ENCODE measurements around the gene MICALL1.
A peak's percentile ranks its signal among the peaks of the same experiment; 100 is the strongest.
"Not testable (repeated sequence)": the region's sequence is repeated elsewhere in the genome, so short reads cannot be mapped to it uniquely, and the experiment has no call there.

MICALL1 gene

GRCh38 chr22:37930270-37930951, 24.3 kb downstream of the MICALL1 start:
- peak; percentile 32 to 54 for DNase-seq
- no peak for TF ChIP-seq POLR2A (IDR thresholded peaks at IDR 0.05; ENCODE audit: low read length)
- no peak for TF ChIP-seq GATA1 (IDR thresholded peaks at IDR 0.05; ENCODE audit: low read depth, low read length)

- TF ChIP-seq POLR2A (IDR thresholded peaks at IDR 0.05; ENCODE audit: low read length): no peak
- no peak for TF ChIP-seq GATA1 (IDR thresholded peaks at IDR 0.05; ENCODE audit: low read depth, low read length)
- no peak for DNase-seq
Measured at GRCh38 chr22:37930952-37931440, 24.9 kb downstream of the MICALL1 start.

DNA sequence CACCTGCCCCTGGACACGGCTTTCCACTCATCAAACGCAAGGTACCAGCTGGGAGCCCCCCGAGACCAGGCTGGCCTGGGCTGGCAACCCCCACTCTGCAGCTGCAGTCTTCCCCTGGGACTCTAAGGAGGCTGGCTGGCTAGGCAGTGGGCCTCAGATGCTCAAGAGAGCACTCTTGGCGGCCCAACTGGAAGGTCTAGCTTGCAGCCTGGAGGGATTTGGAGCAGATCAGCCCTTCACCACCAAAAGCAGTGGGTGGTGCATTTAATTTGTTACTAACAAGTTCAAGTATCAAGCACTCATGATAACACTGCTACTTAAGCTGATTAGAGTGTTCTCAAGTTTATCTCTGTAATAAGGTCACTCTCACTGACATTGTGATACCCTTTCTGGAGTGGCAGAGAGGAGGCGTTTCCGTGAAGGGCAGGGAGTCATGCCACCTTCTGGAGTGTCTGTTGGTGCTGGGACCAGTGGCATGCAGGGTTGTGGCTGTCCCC, 25.8 kb downstream of the MICALL1 start:
- no peak for TF ChIP-seq GATA1 (IDR thresholded peaks at IDR 0.05; ENCODE audit: low read depth, low read length)
- no peak for TF ChIP-seq POLR2A (IDR thresholded peaks at IDR 0.05; ENCODE audit: low read length)
- peak in 1 of 2 experiments; percentile 32 for DNase-seq

GRCh38 chr22:37932401-37932800, 26.3 kb downstream of the MICALL1 start:
- DNase-seq: no peak
- TF ChIP-seq POLR2A (IDR thresholded peaks at IDR 0.05; ENCODE audit: low read length) (no peak), GATA1 (IDR thresholded peaks at IDR 0.05; ENCODE audit: low read depth, low read length) (no peak)

DNA sequence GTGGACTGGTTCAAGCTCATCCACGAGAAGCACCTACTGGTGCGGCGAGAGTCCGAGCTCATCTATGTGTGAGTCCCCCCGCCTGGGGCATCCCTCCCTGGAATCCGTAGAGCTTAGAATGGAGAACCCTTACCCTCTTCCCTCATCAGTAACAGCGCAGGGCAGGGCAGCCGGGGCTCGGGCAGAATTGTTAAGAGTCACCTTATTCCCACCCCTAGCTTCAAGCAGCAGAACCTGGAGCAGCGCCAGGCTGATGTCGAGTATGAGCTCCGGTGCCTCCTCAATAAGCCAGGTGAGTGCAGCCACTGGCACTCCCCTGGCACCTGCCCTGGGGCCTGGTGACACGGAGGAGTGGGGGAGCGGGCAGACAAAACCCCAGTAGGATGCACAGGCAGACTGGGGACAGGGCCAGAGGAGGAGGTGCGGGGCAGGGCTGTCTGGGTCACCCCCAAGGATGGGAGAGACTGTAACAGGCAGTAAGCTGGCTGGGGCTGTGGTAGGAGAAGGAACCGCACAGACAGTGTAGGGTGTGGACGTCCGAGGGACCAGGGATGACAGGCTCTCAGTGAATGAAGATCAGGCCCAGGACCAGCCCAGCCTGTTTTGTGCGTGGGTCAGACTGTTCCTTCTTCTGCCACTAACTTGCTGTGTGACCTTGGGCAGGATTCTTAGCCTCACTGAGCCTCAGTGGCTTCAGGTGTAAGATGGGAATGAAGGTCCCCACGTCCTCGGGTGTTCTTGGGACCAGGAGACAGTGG, 26.9 kb downstream of the MICALL1 start:
- no peak for DNase-seq
- TF ChIP-seq GATA1 (IDR thresholded peaks at IDR 0.05; ENCODE audit: low read depth, low read length) (no peak), POLR2A (IDR thresholded peaks at IDR 0.05; ENCODE audit: low read length) (no peak)

DNA sequence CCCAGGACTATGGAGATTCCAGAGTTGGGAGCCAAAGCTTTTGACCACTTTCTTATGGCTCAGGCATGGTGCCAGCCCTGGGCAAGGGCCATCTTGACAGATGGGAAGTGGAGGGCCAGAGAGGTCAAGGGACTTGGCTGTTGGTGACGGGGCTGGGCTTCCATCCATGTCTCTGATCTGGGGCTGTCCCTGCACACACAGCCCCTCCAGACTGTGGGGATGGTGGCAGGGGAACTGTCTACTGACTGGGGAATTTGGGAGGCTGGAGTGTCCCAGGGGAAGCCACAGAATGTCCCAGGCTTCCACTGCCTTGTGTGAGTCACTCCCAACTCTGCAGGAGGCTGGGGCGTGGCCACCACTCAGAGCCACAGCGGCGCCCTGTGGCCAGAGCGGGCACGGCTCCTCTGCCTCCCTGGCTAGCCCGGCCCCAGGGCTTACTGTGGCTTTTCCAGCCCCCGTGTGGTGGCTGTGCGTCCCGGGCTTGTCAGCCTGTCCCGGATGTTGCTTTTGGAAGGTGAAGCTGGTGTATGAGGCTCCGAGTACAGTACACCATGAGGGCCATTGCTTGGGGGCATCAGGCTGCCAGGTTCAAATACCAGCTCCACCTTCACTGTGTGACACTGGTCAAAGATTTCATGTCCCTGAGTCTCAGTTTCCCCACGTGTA, 27.7 kb downstream of the MICALL1 start:
- peak; percentile 88 to 91 for DNase-seq
- TF ChIP-seq POLR2A (IDR thresholded peaks at IDR 0.05; ENCODE audit: low read length): no peak
- no peak for TF ChIP-seq GATA1 (IDR thresholded peaks at IDR 0.05; ENCODE audit: low read depth, low read length)

GRCh38 chr22:37940698-37941376, 34.7 kb downstream of the MICALL1 start:
- no peak for TF ChIP-seq GATA1 (IDR thresholded peaks at IDR 0.05; ENCODE audit: low read depth, low read length)
- no peak for TF ChIP-seq POLR2A (IDR thresholded peaks at IDR 0.05; ENCODE audit: low read length)

DNA sequence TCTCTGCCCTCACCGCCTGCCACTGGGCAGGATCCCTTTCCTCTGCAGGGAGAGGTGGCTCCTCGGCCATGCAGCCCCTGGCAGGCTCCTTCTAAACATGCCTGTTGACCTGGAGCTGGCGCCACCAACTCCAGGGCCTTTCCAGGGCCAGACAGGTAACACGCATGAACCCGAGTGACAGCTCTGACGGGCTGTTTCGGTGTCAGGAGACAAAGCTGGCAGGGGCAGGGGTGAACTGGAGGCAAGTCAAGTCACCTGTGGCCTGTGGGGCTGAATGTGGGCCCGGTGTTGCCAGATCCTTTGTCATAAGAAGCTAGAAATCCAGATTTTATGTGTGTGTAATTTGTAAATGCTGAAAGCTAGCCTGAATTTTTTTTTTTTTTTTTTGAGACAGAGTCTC, 36.0 kb downstream of the MICALL1 start:
- no peak for DNase-seq
- TF ChIP-seq GATA1 (IDR thresholded peaks at IDR 0.05; ENCODE audit: low read depth, low read length) (no peak), POLR2A (IDR thresholded peaks at IDR 0.05; ENCODE audit: low read length) (no peak)

More at GRCh38 chr22:37940698-37941376, 34.7 kb downstream of the MICALL1 start:
- DNase-seq: no peak

- DNase-seq: no peak
- TF ChIP-seq GATA1 (IDR thresholded peaks at IDR 0.05; ENCODE audit: low read depth, low read length): no peak
- no peak for TF ChIP-seq POLR2A (IDR thresholded peaks at IDR 0.05; ENCODE audit: low read length)
Measured at GRCh38 chr22:37943136-37943824, 37.2 kb downstream of the MICALL1 start.

GRCh38 chr22:37943825-37944198, 37.7 kb downstream of the MICALL1 start:
- no peak for DNase-seq
- TF ChIP-seq GATA1 (IDR thresholded peaks at IDR 0.05; ENCODE audit: low read depth, low read length): no peak
- no peak for TF ChIP-seq POLR2A (IDR thresholded peaks at IDR 0.05; ENCODE audit: low read length)

GRCh38 chr22:37944423-37944822, 38.3 kb downstream of the MICALL1 start:
- not testable (repeated sequence) for DNase-seq

DNA sequence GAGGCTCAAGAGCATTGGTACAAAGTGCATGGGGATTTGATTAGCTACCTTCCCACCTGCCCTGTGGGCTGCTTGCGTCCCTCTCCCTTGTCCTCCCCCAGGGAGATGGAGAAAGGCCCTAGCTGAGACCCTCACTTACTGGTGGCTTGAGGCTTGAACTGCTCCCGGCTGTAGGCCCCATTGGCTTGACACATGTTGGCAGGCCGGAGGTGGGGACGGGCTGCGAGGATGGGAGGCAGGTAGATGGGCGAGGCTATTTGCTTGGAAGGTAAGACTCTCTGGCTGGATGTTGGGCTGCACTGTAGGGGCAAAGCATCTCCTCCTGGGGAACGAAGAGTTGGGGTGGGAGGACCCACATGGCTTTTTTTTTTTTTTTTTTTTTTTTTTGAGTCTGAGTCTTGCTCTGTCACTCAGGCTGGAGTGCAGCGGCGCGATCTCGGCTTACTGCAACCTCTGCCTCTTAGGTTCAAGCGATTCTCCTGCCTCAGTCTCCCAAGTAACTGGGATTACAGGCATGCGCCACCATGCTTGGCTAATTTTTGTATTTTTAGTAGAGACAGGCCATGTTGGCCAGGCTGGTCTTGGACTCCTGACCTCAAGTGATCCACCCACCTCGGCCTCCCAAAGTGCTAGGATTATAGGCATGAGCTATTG, 41.2 kb downstream of the MICALL1 start:
- DNase-seq: not testable (repeated sequence)

DNA sequence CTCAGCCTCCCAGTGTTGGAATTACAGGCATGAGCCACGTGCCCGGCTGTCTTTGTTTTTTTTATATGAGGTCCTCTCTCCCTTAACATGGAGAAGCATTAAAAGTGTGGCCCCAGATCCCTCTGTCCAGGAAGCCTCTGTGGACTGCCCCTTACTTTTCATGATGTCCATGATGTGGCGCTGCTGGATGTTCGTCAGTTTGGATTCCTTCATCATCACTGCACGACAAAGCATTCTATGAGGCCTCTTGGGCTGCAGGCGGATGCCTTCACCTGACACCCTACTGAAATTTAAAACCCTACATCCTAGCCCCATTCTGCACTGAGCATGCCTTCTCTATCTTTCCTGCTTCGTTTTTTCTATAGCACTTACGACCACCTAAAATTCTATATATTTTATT, 45.2 kb downstream of the MICALL1 start:
- no peak for DNase-seq
- no peak for TF ChIP-seq GATA1 (IDR thresholded peaks at IDR 0.05; ENCODE audit: low read depth, low read length)
- no peak for TF ChIP-seq POLR2A (IDR thresholded peaks at IDR 0.05; ENCODE audit: low read length)

DNA sequence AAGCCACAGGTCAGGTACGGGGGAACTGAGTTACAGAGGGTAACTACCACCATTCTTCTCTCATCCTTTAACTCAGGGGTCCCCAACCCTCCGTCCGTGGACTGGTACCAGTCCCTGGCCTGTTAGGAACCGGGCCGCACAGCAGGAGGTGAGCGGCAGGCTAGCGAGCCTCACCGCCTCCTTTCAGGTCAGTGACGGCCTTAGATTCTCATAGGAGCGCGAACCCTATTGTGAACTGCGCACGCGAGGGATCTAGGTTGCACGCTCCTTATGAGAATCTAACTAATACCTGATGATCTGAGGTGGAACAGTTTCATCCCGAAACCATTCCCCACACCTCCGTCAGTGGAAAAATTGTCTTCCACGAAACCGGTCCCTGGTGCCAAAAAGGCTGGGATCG, 46.5 kb downstream of the MICALL1 start:
- DNase-seq: not testable (repeated sequence)
